Measurements from ENCODE around the gene NME7. TPM values are rescaled to one million over a fixed set of nuclear protein-coding genes. Genes with fewer than 3 reads are reported as not detected.

Gene NME7
- total RNA-seq, 1 experiment from 2014 or later = 13.8 TPM

DNA sequence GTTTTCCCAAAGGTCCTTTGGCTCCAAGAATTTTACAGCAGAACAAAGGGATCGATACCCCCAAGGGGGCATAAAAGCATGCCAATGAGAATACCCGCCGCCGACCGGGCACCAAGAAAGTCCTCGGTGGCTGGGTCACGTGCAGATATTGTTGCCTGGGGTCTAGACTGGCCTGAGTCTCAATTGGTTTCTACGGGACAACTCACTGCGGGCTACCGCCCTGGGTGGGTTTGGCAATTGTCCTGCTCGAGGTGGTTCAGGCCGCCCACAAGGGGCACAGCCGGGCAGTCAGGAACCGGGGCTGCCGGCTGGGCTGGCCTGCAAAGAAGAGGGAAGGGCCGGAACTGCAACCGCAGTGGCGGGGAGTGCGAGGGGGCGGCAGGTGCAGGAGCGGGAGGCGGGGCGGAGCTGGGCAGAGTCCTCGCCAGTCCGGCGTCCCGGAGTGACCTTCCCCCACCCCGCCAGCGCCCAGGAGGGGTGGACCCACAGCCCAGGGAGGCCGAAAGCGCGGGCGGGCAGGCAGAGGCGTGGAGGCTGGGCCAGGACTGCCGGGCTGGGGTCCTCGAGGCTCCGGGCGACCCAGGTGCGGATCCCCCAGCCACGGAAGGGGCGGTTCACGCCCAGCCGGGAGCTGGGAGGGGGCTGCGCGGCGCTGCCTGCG, 262.0 kb downstream of the NME7 start:
- H3K9me3 Mint-ChIP-seq = no peaks in the 10 kb centered on the region
- H3K27me3 Mint-ChIP-seq (ENCODE audit: low read depth) = no peaks in the 10 kb centered on the region; the same call in none of the 2 replicates
- H3K4me3 Mint-ChIP-seq = peak overlapping the region; percentile 74
- ATAC-seq (peak; percentile 50), DNase-seq (ENCODE audit: low spot score) (peak; percentile 83)
- ChIA-PET CTCF (interaction anchor here (0.8 to 2.1 kb wide), 3 partner anchors 9 to 502 kb away, joined by 3 to 10 read pairs (median 5); no protein-coding TSS in a partner anchor), POLR2A (interaction anchor here (0.6 to 1.6 kb wide), 4 partner anchors 243 to 468 kb away, joined by 3 read pairs; partner anchors contain the start of genes BLZF1 and NME7)
- peak overlapping the region; percentile 45; the same call in 1 of the 2 replicates for H3K27ac Mint-ChIP-seq
- peaks cover 46% of the 10 kb centered on the region for H3K4me1 Mint-ChIP-seq
- no peaks in the 10 kb centered on the region for H3K36me3 Mint-ChIP-seq
- TF ChIP-seq, protein P1, sequence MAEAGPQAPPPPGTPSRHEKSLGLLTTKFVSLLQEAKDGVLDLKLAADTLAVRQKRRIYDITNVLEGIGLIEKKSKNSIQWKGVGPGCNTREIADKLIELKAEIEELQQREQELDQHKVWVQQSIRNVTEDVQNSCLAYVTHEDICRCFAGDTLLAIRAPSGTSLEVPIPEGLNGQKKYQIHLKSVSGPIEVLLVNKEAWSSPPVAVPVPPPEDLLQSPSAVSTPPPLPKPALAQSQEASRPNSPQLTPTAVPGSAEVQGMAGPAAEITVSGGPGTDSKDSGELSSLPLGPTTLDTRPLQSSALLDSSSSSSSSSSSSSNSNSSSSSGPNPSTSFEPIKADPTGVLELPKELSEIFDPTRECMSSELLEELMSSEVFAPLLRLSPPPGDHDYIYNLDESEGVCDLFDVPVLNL (CRISPR knock-in tag; IDR thresholded peaks at IDR 0.05; ENCODE audit: borderline replicate concordance, low read depth) = no peak
- TF ChIP-seq JUN (CRISPR knock-in tag; IDR thresholded peaks at IDR 0.05) = no peak
- TF ChIP-seq ZNF396 (CRISPR knock-in tag; IDR thresholded peaks at IDR 0.05; ENCODE audit: borderline replicate concordance) = no peak
- TF ChIP-seq, protein P2, sequence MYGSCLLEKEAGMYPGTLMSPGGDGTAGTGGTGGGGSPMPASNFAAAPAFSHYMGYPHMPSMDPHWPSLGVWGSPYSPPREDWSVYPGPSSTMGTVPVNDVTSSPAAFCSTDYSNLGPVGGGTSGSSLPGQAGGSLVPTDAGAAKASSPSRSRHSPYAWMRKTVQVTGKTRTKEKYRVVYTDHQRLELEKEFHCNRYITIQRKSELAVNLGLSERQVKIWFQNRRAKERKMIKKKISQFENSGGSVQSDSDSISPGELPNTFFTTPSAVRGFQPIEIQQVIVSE (CRISPR knock-in tag; IDR thresholded peaks at IDR 0.05; ENCODE audit: borderline replicate concordance) = no peak
- no peak for TF ChIP-seq SOX15 (CRISPR knock-in tag; IDR thresholded peaks at IDR 0.05)
- TF ChIP-seq RELA (CRISPR knock-in tag; IDR thresholded peaks at IDR 0.05; ENCODE audit: borderline replicate concordance) = no peak
- no peak for TF ChIP-seq FOXJ3 (CRISPR knock-in tag; IDR thresholded peaks at IDR 0.05; ENCODE audit: borderline replicate concordance)
- TF ChIP-seq, protein P3, sequence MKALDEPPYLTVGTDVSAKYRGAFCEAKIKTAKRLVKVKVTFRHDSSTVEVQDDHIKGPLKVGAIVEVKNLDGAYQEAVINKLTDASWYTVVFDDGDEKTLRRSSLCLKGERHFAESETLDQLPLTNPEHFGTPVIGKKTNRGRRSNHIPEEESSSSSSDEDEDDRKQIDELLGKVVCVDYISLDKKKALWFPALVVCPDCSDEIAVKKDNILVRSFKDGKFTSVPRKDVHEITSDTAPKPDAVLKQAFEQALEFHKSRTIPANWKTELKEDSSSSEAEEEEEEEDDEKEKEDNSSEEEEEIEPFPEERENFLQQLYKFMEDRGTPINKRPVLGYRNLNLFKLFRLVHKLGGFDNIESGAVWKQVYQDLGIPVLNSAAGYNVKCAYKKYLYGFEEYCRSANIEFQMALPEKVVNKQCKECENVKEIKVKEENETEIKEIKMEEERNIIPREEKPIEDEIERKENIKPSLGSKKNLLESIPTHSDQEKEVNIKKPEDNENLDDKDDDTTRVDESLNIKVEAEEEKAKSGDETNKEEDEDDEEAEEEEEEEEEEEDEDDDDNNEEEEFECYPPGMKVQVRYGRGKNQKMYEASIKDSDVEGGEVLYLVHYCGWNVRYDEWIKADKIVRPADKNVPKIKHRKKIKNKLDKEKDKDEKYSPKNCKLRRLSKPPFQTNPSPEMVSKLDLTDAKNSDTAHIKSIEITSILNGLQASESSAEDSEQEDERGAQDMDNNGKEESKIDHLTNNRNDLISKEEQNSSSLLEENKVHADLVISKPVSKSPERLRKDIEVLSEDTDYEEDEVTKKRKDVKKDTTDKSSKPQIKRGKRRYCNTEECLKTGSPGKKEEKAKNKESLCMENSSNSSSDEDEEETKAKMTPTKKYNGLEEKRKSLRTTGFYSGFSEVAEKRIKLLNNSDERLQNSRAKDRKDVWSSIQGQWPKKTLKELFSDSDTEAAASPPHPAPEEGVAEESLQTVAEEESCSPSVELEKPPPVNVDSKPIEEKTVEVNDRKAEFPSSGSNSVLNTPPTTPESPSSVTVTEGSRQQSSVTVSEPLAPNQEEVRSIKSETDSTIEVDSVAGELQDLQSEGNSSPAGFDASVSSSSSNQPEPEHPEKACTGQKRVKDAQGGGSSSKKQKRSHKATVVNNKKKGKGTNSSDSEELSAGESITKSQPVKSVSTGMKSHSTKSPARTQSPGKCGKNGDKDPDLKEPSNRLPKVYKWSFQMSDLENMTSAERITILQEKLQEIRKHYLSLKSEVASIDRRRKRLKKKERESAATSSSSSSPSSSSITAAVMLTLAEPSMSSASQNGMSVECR (CRISPR knock-in tag; IDR thresholded peaks at IDR 0.05; ENCODE audit: borderline replicate concordance) = no peak
- TF ChIP-seq, protein P4, sequence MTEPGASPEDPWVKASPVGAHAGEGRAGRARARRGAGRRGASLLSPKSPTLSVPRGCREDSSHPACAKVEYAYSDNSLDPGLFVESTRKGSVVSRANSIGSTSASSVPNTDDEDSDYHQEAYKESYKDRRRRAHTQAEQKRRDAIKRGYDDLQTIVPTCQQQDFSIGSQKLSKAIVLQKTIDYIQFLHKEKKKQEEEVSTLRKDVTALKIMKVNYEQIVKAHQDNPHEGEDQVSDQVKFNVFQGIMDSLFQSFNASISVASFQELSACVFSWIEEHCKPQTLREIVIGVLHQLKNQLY (CRISPR knock-in tag; IDR thresholded peaks at IDR 0.05) = 0 out of 2 replicates have a peak, but pooled peaks have one; percentile 57
- TF ChIP-seq, protein P5, sequence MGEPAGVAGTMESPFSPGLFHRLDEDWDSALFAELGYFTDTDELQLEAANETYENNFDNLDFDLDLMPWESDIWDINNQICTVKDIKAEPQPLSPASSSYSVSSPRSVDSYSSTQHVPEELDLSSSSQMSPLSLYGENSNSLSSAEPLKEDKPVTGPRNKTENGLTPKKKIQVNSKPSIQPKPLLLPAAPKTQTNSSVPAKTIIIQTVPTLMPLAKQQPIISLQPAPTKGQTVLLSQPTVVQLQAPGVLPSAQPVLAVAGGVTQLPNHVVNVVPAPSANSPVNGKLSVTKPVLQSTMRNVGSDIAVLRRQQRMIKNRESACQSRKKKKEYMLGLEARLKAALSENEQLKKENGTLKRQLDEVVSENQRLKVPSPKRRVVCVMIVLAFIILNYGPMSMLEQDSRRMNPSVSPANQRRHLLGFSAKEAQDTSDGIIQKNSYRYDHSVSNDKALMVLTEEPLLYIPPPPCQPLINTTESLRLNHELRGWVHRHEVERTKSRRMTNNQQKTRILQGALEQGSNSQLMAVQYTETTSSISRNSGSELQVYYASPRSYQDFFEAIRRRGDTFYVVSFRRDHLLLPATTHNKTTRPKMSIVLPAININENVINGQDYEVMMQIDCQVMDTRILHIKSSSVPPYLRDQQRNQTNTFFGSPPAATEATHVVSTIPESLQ (CRISPR knock-in tag; IDR thresholded peaks at IDR 0.05) = no peak
- no peak for TF ChIP-seq ZBTB21 (CRISPR knock-in tag; IDR thresholded peaks at IDR 0.05; ENCODE audit: borderline replicate concordance)
- TF ChIP-seq ELF4 (CRISPR knock-in tag; IDR thresholded peaks at IDR 0.05; ENCODE audit: low read depth) = no peak
- TF ChIP-seq SP1 (CRISPR knock-in tag; conservative IDR thresholded peaks at IDR 0.05) = peak; percentile 65; the same call in 1 of the 2 replicates
- TF ChIP-seq MXD4 (CRISPR knock-in tag; IDR thresholded peaks at IDR 0.05; ENCODE audit: borderline replicate concordance) = no peak
- TF ChIP-seq KAT7 (CRISPR knock-in tag; IDR thresholded peaks at IDR 0.05; ENCODE audit: borderline replicate concordance) = peak; percentile 73; the same call in 1 of the 2 replicates
- no peak for TF ChIP-seq NFYB (CRISPR knock-in tag; conservative IDR thresholded peaks at IDR 0.05; ENCODE audit: low read depth)
- TF ChIP-seq, protein P6, sequence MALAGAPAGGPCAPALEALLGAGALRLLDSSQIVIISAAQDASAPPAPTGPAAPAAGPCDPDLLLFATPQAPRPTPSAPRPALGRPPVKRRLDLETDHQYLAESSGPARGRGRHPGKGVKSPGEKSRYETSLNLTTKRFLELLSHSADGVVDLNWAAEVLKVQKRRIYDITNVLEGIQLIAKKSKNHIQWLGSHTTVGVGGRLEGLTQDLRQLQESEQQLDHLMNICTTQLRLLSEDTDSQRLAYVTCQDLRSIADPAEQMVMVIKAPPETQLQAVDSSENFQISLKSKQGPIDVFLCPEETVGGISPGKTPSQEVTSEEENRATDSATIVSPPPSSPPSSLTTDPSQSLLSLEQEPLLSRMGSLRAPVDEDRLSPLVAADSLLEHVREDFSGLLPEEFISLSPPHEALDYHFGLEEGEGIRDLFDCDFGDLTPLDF (CRISPR knock-in tag; IDR thresholded peaks at IDR 0.05) = no peak
- TF ChIP-seq GTF2I (CRISPR knock-in tag; conservative IDR thresholded peaks at IDR 0.05) = no peak
- TF ChIP-seq ZNF423 (CRISPR knock-in tag; IDR thresholded peaks at IDR 0.05) = peak; percentile 46; the same call in 1 of the 2 replicates
- TF ChIP-seq, protein P7, sequence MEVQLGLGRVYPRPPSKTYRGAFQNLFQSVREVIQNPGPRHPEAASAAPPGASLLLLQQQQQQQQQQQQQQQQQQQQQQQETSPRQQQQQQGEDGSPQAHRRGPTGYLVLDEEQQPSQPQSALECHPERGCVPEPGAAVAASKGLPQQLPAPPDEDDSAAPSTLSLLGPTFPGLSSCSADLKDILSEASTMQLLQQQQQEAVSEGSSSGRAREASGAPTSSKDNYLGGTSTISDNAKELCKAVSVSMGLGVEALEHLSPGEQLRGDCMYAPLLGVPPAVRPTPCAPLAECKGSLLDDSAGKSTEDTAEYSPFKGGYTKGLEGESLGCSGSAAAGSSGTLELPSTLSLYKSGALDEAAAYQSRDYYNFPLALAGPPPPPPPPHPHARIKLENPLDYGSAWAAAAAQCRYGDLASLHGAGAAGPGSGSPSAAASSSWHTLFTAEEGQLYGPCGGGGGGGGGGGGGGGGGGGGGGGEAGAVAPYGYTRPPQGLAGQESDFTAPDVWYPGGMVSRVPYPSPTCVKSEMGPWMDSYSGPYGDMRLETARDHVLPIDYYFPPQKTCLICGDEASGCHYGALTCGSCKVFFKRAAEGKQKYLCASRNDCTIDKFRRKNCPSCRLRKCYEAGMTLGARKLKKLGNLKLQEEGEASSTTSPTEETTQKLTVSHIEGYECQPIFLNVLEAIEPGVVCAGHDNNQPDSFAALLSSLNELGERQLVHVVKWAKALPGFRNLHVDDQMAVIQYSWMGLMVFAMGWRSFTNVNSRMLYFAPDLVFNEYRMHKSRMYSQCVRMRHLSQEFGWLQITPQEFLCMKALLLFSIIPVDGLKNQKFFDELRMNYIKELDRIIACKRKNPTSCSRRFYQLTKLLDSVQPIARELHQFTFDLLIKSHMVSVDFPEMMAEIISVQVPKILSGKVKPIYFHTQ (CRISPR knock-in tag; IDR thresholded peaks at IDR 0.05) = no peak
- peak; percentile 80 for TF ChIP-seq NFE2L1 (CRISPR knock-in tag; IDR thresholded peaks at IDR 0.05)

Data from WTC11 (cell line).